SKM-1 (cell line): Measurements from ENCODE around the gene U2AF1.
"Not testable (repeated sequence)": the region's sequence is repeated elsewhere in the genome, so short reads cannot be mapped to it uniquely, and the experiment has no call there.

Experiments
- DNase-seq: peaks from one replicate; lab custom pipeline; 2025; ENCODE audit not compliant: unreplicated experiment; lab: John Stamatoyannopoulos, UW

The U2AF1 gene

DNA sequence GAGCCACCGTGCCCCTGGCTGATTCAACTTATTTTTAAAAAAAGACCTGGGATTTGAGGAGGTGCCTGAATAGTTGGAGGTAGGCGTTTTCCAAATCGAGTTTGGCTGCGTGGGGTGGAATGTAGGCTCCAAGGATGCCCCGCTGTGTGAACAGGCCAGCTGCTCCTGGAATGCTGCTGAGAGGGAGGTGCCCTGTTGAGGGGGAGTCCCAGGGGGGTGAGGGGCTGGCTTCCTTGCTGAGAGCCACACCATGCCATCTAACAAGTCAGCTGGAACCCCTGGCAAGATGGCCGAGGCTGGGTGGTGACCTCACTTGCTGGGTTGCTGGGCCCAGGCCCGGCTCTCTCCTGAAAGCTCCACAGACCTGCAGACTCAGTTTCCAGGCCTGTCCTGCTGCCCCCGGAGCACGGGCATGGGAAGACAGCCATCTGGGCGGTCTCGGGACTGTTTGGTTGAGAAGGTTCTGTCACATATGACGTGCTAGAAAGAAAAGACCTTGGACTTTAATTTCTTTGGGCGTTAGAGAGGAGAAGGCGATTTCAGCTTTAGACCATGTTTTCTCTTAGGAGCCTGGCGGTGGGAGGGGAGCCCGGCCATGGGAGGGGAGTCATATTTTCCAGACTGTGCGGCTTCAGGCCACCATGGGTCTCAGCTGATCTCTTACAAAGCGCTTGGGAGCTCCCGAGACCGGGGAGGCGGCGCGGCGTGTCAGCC, 24.6 kb downstream of the U2AF1 start:
- not testable (repeated sequence) for DNase-seq

DNA sequence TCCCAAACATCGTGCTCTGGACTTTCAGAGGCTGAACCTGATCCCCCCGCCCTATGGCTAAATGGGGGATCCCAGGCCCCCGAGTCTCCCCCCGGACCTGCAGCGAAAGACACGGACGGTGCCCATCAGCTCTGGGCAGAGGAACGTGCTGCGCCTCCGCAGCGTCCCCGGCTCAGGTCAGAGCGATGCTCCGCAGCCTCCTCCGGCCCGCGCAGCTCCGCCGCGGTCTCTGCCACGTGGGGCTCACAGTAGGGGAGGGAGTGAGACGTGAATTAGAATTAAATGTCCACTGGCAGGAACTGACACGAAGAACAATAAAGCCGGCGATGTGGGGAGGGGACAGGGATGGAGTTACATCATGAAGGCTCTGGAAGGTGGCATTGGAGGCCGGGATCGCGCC, 30.7 kb downstream of the U2AF1 start:
- DNase-seq = not testable (repeated sequence)

DNA sequence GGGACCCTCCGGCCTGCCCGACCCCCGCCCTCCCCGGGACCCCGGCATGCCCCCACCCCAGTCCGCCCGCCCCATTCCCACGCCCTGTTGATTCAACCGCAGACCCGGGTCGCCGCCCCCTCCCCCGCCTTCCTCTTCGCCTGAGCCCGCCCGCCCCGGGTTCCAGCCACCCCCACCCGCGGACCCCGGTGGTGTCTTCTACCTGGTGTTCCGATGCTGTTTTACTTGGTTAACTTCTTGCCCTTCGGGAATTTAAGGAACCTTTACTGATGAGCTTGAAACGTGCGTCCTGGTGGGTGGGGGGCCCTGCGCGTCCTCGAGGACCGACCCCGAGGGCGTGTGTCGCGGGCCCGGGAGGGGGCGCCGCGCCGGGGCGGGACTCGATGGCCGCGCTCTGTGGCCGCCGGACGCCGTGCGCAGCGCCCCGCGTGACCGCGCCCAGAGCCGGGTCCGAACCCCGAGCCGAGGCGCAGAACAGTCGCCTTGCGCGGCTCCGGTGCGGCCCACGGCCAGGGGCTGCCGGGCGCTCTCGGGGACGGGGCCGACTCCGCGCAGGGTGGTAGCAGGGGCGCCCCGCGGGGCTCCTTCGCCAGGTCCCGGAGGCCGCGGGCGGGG, 31.2 kb downstream of the U2AF1 start:
- DNase-seq = not testable (repeated sequence)

DNA sequence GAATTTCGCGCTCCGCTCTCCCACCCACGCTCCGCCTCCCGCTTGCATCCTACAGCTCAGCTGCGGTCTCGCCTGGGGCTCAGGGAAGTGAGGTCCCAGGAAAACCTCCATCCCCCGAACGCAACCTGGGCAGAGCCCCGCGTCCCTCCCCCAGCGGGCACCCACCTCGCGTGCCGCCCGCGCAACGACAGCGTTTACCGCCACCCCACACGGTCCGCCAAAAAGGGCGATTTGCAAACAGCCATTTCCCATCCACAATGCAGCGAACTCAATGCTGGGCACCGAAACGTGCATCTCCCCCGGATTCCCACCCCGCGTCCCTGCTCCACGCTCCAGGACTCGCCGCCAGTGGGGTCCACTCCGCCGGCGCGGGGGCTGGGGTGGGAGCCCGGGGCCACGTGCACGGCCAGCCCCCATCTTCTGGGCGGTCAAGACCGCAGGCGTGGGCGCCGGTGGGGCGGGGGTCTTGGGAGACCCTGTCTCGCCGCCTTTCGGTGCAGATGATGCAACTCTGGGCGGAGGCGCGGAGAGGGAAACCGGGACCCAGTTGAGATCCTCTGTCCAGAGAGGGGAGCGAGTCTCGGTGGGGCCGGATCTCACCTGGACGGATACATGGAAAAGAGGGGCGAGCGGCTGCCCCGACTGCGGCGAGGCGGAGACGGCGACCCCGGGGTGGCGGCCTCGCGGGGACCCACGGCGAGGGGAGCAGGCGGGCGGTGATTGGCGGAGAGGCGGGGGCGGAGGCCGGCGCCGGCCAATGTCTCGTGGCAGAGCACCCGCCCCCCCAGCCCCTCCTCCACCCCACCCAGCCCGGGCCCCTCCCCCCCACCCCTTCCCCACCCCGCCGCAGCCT, 32.0 kb downstream of the U2AF1 start, which contains the start of gene CBS:
Gene CBS, minus strand, starts transcription at position 666 of the 853 bp plus-strand sequence. CDS start 3,642 bp downstream, outside the sequence.
- not testable (repeated sequence) for DNase-seq

DNA sequence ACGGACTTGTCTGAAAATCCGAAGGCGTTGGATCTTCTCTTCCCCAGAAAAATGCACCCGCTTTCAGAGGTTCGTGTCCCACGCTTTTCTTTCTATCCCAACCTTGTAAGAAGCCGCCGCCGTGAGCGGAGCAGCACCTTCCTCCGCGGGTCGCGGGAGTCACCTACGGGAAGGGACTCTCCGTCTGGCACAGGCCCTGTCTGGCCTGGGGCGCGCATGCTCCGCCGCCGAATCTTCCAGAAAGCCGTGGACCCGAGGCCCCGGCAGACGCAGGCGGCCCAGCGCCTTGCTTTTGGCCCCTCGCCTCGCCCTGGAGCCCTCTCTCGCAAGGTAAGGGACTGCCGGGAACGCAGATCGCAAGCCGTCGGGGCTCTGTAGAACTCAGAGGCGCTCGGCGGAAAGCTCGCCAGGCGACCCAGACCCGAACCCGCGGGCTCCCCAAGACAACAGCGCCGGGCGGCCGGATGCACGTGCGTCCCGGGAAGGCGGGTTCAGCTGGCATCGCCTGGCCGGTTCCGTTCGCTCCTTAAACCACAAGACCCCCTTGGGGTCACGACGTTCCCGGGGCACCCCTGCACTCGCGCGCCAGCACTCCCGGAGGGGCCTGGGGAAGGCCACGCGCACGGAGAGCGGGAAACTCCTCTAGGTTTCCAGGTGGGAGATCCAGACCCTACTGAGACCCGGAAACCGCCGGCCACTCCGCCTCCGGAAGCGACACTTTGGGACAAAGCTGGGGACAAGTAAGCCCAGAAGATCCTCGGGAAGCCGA, 32.8 kb downstream of the U2AF1 start:
- DNase-seq = not testable (repeated sequence)

DNA sequence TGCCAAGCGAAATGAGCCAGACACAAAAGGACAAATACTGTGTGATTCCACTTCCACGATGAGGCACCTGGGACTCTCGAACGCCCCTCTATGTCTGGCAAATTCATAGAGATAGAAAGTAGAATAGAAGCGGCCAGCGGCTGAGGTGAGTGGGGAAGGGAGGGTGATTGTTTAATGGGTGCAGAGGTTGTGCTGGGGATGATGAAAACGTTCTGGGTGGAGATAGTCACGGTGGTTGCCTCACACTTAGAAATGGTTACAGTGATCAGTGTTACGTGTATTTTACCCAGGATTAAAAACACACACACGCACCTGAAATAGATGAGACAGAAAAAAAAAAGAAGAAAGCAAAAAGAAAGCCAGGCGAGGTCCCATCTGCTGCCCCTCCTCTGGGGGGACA, 34.6 kb downstream of the U2AF1 start:
- not testable (repeated sequence) for DNase-seq

DNA sequence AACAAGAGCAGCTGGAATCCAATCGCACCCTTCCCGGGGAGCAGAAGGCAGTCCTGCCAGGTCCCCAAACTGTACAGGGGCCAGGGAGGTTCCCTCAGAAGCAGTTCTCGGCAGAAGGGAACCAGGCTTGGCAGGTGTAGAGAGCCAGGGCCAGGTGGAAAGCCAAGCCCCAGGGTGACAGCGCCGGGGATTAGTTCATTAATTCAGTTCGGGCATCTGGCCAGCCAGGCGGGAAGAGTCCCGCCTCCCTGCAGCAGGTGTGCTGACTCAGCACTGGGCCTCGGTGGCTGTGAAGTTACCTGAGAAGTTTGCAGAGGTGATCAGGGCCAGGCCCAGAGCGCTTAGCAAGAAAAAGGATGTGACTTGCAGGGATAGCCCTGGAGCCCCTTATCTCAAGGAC, 37.7 kb downstream of the U2AF1 start:
- DNase-seq = not testable (repeated sequence)

DNA sequence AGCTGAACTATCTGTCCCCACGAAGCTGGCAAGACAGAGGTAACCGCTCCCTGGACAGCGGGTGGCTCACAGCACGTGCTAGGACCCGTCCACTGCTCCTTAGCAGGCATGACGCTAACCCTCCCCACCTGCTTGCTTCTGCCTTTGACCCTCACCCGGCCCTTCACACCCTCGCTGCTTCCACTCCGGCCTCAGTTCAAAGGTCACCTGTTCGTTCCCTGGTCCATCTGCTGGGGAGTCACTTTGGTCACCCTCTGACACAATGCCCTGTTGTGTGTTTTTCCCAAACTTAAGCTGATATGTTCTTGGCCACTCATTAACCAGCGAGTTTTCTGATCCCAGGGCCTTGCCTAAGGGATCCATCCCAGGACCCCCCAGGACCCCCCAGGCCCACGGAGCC, 39.3 kb downstream of the U2AF1 start:
- not testable (repeated sequence) for DNase-seq

DNA sequence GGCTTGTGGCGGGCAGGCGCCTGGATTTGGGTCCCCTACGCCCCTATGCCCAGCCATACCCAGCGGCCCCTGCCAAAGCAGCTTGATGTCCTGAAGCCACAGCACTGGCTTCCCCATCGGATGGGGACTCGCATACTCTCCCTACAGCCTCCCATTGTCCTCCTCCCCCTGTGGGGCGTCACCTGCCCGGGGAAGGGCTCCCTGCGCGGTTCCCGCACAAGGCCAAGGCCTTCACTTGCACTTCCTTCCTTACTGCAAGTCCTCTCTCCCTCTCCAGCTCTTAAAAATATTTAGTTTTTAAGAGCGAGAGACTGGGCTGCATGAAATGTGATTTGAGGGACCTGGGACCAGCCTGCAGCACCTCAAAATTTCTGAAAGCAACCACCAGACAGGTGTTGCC, 40.7 kb downstream of the U2AF1 start:
- not testable (repeated sequence) for DNase-seq

DNA sequence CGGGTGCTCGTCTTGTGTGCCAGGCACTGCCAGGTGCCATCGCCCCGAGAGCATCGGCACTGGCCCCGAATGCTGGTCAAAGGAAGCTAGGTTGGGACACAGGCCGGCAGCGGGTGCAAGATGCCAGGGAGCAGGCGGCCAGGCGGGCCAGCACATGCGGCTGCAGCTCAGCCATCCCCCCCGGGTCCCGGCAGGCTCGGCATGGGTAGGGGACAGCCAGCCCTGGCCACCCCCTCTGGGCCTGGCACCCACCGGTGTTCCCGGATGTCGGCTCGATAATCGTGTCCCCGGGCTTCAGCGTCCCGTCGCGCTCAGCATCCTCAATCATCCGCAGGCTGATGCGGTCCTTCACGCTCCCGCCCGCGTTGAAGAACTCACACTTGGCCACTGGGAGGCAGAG, 41.4 kb downstream of the U2AF1 start:
- not testable (repeated sequence) for DNase-seq

DNA sequence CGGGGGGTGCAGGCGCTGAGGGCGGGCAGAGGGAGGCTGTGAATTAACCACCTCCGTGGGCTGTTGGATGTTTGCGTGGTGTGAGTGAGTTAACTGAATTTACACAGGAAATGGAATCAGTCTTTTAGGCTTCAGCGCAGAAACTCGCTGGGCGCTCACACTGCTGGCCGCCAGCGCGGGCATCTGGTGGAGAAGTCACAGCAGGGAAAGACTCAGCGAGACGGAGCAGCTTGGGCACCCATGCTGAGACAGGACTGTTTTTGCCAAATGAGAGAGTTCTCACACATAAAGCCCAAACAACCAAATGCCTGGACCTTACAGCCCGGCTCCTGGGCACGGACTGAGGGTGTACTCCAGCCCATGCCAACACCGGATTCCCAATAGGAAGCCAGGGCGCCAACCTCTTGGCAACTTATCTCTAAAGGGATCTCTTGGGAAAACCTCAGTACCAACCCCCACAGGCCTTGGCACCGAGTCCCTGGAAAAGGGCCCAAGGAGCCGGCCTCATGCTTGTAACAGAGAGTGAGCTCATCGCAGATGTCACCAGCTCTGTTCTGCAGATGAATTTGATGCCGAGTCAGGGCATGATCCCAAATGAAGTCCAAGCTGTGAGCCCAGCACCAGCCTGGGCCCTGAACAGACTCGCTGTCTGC, 43.0 kb downstream of the U2AF1 start:
- DNase-seq = not testable (repeated sequence)

DNA sequence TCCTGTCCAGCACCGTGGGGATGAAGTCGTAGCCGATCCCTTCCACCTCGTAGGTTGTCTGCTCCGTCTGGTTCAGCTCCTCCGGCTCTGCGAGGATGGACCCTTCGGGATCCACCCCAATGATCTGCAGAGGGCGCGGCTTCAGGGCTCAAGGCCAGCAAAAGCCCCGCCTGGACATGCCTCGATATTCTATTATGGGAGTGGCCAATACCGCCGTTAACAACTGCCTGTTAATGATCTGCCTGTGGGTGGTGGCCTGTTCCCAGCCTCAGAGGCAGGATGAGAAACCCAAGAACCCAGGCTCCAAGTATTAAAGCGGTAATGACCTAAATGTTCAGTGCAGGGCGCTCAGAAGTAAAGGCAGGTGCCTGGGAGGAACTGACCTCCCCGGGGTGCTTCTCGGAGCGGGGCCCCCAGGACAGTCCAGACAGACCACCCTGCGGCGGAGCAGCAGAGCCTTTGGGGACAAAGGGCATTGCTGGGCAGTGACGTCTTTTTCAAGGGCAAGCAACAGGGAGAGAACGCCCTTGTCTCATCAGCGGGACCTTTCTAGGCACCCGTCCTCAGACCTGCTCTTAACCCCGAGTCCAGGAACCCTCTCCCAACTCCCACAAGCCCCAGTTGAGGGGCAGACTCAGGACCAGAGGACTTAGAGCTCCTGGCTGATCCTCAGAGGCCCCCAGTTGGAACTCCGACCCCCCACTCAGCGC, 44.3 kb downstream of the U2AF1 start:
- not testable (repeated sequence) for DNase-seq

DNA sequence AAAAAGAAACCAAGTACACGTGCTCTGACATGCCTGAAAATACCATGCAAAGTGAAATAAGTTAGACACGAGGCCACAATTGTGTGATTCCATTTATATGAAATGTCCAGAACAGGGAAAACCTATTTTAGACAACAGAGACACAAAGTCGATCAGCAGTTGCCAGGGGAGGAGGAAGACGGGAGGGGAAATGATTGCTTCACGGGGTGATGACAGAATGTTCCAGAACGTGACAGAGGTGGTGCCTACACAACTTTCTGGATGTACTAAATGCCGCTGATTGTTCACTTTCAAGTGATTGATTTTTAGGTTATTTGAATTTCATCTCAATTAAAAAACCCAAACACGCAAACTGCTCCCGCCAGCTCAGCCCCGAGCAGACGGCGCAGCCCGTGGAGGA, 54.3 kb downstream of the U2AF1 start:
- DNase-seq = not testable (repeated sequence)

DNA sequence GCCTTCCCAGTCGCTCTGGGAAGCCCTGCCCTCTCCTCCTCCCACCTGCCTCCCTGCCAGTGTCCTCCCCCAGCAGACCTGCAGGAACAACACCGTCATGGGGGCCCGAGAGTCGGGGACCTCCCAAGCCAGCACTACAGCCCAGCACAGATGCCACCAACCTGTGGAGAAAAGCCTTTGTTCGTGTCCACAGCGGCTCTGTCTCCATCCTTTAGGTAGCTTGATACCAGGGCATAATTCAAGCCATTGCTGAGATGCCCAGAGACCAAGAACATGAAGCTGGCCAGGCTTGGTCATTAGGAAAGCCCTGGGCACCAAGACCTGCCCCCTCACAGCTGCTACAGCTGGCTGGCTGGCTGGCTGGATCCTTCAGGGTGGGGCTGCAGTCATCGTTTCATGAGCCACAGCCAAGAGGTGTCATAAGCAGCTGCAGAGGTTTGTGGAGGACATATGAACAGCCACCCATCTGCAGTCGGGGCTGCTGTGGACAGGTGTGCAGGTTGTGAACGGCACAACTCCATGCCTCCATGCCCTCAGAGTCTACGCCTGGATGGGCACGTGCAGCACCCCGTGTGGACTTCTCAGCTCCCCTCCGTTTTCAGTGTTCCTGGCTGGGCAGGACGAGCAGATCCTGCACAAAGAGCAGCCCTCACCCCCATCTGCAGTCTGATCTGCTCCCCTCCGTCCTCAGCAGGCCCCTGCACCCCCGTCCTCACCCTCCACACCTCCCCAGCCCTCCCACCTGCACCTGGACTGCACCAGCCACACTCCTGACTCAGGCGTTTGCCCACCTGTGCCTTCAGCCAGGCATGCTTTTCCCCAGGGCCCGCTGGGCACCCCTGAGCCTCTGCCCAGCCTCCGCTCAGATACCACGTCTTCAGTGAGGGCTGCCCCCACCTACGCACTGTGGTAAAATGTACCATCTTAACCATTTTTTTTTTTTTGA, 61.2 kb downstream of the U2AF1 start:
- DNase-seq = not testable (repeated sequence)

DNA sequence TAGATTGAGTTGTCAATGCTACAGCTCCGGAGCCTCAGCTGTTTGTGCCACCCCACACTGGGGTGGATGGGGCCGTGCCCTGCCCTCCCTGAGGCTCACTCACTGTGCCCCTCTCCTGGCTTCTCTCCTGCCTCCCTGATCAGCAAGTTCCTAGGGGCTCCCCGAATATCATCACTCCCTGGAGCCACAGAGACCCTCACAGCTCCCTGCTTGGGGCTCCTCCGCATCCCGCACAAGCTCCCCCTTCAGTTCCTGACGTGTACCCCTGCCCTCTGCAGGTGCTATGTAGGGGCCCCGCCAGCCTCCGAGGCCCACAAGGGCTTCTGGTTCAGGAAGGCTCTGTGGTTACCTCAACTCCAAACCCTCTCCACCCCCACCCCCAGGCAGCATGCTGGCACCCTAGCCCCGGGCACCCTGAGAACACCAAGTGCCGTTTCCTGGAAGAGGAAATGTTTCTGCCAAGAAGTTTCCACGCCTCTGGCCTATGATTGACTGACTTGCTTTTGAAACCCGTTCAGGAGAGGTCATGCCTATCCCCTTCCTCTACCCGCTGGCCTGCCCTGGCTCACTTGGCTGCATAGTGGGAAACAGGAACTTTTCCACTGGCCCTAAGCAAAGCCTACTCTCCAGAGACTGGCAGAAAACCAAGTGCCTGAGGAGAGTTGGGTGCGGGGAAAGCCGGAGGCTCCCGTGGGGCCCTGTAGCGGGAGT, 62.0 kb downstream of the U2AF1 start:
- DNase-seq = not testable (repeated sequence)

DNA sequence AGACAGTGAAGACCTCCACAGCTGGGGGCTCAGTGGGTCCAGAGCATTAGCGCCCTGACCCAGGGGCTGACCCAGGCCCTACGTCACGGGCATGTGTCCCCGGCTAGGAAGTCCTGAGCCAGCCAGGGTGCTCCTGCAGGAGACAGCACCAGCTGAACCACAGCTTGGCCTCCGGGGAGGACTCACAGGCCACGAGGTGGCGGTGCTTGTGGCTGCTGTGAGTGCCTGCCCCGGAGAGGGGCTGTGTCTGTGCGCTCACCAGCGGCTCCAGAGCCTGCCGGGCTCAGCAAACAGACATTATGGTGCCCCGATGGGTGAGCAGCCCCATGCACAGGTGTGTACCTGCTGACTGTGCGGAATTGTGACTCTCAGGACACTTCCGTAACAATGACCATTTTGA, 62.8 kb downstream of the U2AF1 start:
- DNase-seq = not testable (repeated sequence)

DNA sequence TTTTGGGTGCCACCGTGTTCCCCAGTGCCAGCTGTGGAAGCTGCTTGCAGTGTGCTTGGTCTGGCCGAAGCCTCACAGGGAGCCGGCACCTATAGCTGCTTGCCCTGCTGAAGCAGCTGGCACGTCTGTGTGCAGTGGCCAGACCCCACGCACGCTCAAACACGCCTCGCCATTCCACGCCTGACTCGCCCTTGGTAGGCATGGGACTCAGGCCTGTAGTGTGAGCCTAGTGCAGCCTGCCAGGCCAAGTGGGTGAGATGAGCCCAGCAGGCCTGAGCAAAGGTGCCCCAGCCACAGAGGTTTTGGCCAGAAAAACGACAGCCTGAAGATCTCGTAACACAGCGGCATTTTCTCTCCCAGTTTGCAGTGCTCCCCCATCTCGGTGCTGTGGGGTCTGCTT, 64.1 kb downstream of the U2AF1 start:
- DNase-seq = not testable (repeated sequence)
